MM.1S (cell line): ENCODE measurements around the gene APOBEC3B.
"Not testable (repeated sequence)": the region's sequence is repeated elsewhere in the genome, so short reads cannot be mapped to it uniquely, and the experiment has no call there.

Experiments
- CTCF ChIP-seq: fragments of 300-600 bp; sonication (generic); IDR thresholded peaks from 2 replicates; pipeline ENCODE4 v1.5.1; 2016; ENCODE audit warnings: antibody characterized with exemption, low read length, mixed read lengths
- EZH2 ChIP-seq: fragments of 300-600 bp; sonication (generic); optimal IDR thresholded peaks from 2 replicates; pipeline ENCODE3; 2017; ENCODE audit warnings: low read depth, mild to moderate bottlenecking, antibody characterized with exemption, low read length, mixed read lengths

GRCh38 chr22:38992871-38993371 is 10.8 kb downstream of the APOBEC3B start:
- not testable (repeated sequence) for TF ChIP-seq CTCF, EZH2
